IMR-90 (cell line): Measurements from ENCODE around the gene SSR2. TPM values are rescaled to one million over a fixed set of nuclear protein-coding genes. Genes with fewer than 3 reads are reported as not detected.

Experiments used
- ATAC-seq: fragments of 200-7000 bp; cut with Tn5 transposase; 2 replicates; pipeline ENCODE4 v1.9.1; 2020; ENCODE audit warnings: low read depth, mild to moderate bottlenecking, moderate library complexity
- BruUV-seq: library from RNA; stranded (reverse); fragments of 400-500 nt; replicated peaks from 2 replicates; lab custom pipeline; 2021; lab: Mats Ljungman, UMichigan
- CTCF ChIA-PET: fragments of 300-600 bp; formaldehyde crosslinking; extraction: SDS; loops from one replicate; lab custom pipeline; 2021; ENCODE audit warnings: antibody characterized with exemption; lab: Yijun Ruan, JAX
- POLR2A ChIA-PET: fragments of 300-600 bp; sonication (Branson Sonifier 250); formaldehyde crosslinking; loops from one replicate; lab custom pipeline; 2022; ENCODE audit warnings: antibody characterized with exemption; ENCODE audit not compliant: unreplicated experiment; lab: Charles Lee
- DNase-seq: peaks from one replicate; pipeline ENCODE4 v3.0.0; 2013
- H2AFZ ChIP-seq: replicated peaks from 2 replicates; pipeline ENCODE3; 2013; ENCODE audit warnings: low read length, mild to moderate bottlenecking; ENCODE audit not compliant: poor library complexity
- H2AK5ac ChIP-seq: 2 replicates; pipeline ENCODE4 v1.6.1; 2013; ENCODE audit warnings: low read depth, low read length, inconsistent platforms
- H2AK9ac ChIP-seq: replicated peaks from 2 replicates; pipeline ENCODE3; 2013; ENCODE audit warnings: mild to moderate bottlenecking, low read depth, low read length, moderate library complexity; ENCODE audit not compliant: poor library complexity
- H2BK120ac ChIP-seq: 2 replicates; pipeline ENCODE4 v1.6.1; 2013; ENCODE audit warnings: low read depth, low read length, inconsistent platforms
- H2BK15ac ChIP-seq: 3 replicates; pipeline ENCODE4 v1.6.1; 2013; ENCODE audit warnings: low read depth, low read length, inconsistent platforms
- H2BK20ac ChIP-seq: 2 replicates; pipeline ENCODE4 v1.6.1; 2013; ENCODE audit warnings: low read depth, mild to moderate bottlenecking, inconsistent platforms, low read length, moderate library complexity
- H2BK5ac ChIP-seq: 2 replicates; pipeline ENCODE4 v1.6.1; 2013; ENCODE audit warnings: mild to moderate bottlenecking, low read depth, low read length, inconsistent platforms; ENCODE audit not compliant: poor library complexity, severe bottlenecking
- H3K14ac ChIP-seq: replicated peaks from 2 replicates; pipeline ENCODE4 v1.6.1; 2013; ENCODE audit warnings: low read depth, low read length, inconsistent platforms
- H3K18ac ChIP-seq: 2 replicates; pipeline ENCODE4 v1.6.1; 2013; ENCODE audit warnings: low read depth, low read length, control low read depth
- H3K23ac ChIP-seq: 2 replicates; pipeline ENCODE4 v1.6.1; 2013; ENCODE audit warnings: low read depth, low read length, inconsistent platforms
- H3K27ac ChIP-seq: 2 replicates; pipeline ENCODE4 v1.5.1; 2013; ENCODE audit warnings: mild to moderate bottlenecking, control low read depth, low read length; ENCODE audit not compliant: insufficient read depth
- H3K27me3 ChIP-seq: 2 replicates; pipeline ENCODE4 v1.6.1; 2013; ENCODE audit warnings: low read length; ENCODE audit not compliant: control insufficient read depth, insufficient read depth
- H3K36me3 ChIP-seq: 2 replicates; pipeline ENCODE4 v1.6.1; 2013; ENCODE audit warnings: low read length, mixed read lengths; ENCODE audit not compliant: control insufficient read depth, insufficient read depth
- H3K4ac ChIP-seq: 2 replicates; pipeline ENCODE4 v1.6.1; 2013; ENCODE audit warnings: low read depth, low read length, inconsistent platforms
- H3K4me1 ChIP-seq: 2 replicates; pipeline ENCODE4 v1.6.1; 2013; ENCODE audit warnings: low read length, mixed read lengths; ENCODE audit not compliant: control insufficient read depth, insufficient read depth
- H3K4me2 ChIP-seq: 2 replicates; pipeline ENCODE4 v1.6.1; 2013; ENCODE audit warnings: low read depth, mild to moderate bottlenecking, control low read depth, low read length, moderate library complexity
- H3K4me3 ChIP-seq: 2 replicates; pipeline ENCODE4 v1.5.1; 2013; ENCODE audit warnings: low read depth, mild to moderate bottlenecking, control low read depth, low read length, moderate library complexity; ENCODE audit not compliant: insufficient read depth
- H3K56ac ChIP-seq: 2 replicates; pipeline ENCODE4 v1.6.1; 2013; ENCODE audit warnings: low read length, inconsistent platforms; ENCODE audit not compliant: insufficient read depth; ENCODE audit errors: extremely low read depth
- H3K79me1 ChIP-seq, 2 experiments: 2 replicates each; pipeline ENCODE4 v1.6.1; 2013; ENCODE audit warnings: low read length in 2 of 2, inconsistent platforms in 1 of 2, low read depth in 1 of 2
- H3K9ac ChIP-seq: 2 replicates; pipeline ENCODE4 v1.6.1; 2013; ENCODE audit warnings: low read depth, low read length, control low read depth
- H3K9me1 ChIP-seq: 2 replicates; pipeline ENCODE4 v1.6.1; 2013; ENCODE audit warnings: low read length, inconsistent platforms; ENCODE audit not compliant: insufficient read depth
- H3K9me3 ChIP-seq: 2 replicates; pipeline ENCODE4 v1.6.1; 2013; ENCODE audit warnings: low read length; ENCODE audit not compliant: control insufficient read depth, insufficient read depth
- H4K20me1 ChIP-seq: 2 replicates; pipeline ENCODE4 v1.6.1; 2013; ENCODE audit warnings: low read length, inconsistent platforms; ENCODE audit not compliant: insufficient read depth
- H4K5ac ChIP-seq: 2 replicates; pipeline ENCODE4 v1.6.1; 2013; ENCODE audit warnings: mild to moderate bottlenecking, low read depth, low read length, control low read depth
- H4K8ac ChIP-seq, 2 experiments: 2 replicates each; pipeline ENCODE4 v1.6.1; 2013; ENCODE audit warnings: low read depth in 2 of 2, low read length in 2 of 2, control low read depth in 1 of 2, inconsistent platforms in 1 of 2
- H4K91ac ChIP-seq: 2 replicates; pipeline ENCODE4 v1.6.1; 2013; ENCODE audit warnings: low read depth, low read length, inconsistent platforms; ENCODE audit not compliant: insufficient read depth
- BHLHE40 ChIP-seq: fragments of 150-350 bp; IDR thresholded peaks from 2 replicates; pipeline ENCODE4 v1.6.1; 2016; ENCODE audit warnings: mild to moderate bottlenecking, low read depth, low read length
- CEBPB ChIP-seq: IDR thresholded peaks from 2 replicates; pipeline ENCODE4 v1.6.1; 2012; ENCODE audit warnings: low read depth, low read length, improper control_type of control experiment
- CHD1 ChIP-seq: IDR thresholded peaks from 2 replicates; pipeline ENCODE4 v1.6.1; 2012; ENCODE audit warnings: low read depth, low read length, improper control_type of control experiment
- FOS ChIP-seq: fragments of 150-350 bp; IDR thresholded peaks from 2 replicates; pipeline ENCODE4 v1.6.1; 2016; ENCODE audit warnings: low read depth, low read length
- MAFK ChIP-seq: IDR thresholded peaks from 2 replicates; pipeline ENCODE4 v1.6.1; 2012; ENCODE audit warnings: low read depth, low read length, improper control_type of control experiment
- MAZ ChIP-seq: IDR thresholded peaks from 2 replicates; pipeline ENCODE4 v1.6.1; 2012; ENCODE audit warnings: low read depth, mild to moderate bottlenecking, low read length, improper control_type of control experiment, moderate library complexity, borderline replicate concordance
- MXI1 ChIP-seq: IDR thresholded peaks from 2 replicates; pipeline ENCODE4 v1.6.1; 2012; ENCODE audit warnings: low read depth, mild to moderate bottlenecking, low read length, moderate library complexity, borderline replicate concordance
- POLR2A ChIP-seq: IDR thresholded peaks from 2 replicates; pipeline ENCODE4 v1.6.1; 2012; ENCODE audit warnings: mild to moderate bottlenecking, low read depth, low read length
- RAD21 ChIP-seq: IDR thresholded peaks from 2 replicates; pipeline ENCODE4 v1.6.1; 2012; ENCODE audit warnings: low read length, improper control_type of control experiment
- RCOR1 ChIP-seq: IDR thresholded peaks from 2 replicates; pipeline ENCODE4 v1.6.1; 2012; ENCODE audit warnings: mild to moderate bottlenecking, low read length, improper control_type of control experiment; ENCODE audit not compliant: insufficient replicate concordance
- RFX5 ChIP-seq: IDR thresholded peaks from 2 replicates; pipeline ENCODE4 v1.8.0; 2012; ENCODE audit warnings: low read depth, mild to moderate bottlenecking, low read length, moderate library complexity
- SMC3 ChIP-seq: fragments of 150-350 bp; IDR thresholded peaks from 2 replicates; pipeline ENCODE4 v1.6.1; 2016; ENCODE audit warnings: low read depth, mild to moderate bottlenecking, antibody characterized with exemption, low read length, moderate library complexity
- WGBS, 2 experiments: methylation state at CpG; one replicate each; pipeline versions ENCODE4 v1.1.5 to v1.1.7; 2013; ENCODE audit warnings: missing lambda C conversion rate in 2 of 2; ENCODE audit not compliant: insufficient read length in 1 of 2; ENCODE audit errors: extremely low coverage in 2 of 2; 5-methylcytosine and 5-hydroxymethylcytosine counted together
- dilution Hi-C: fragments of 300-500 bp; cut with HindIII; formaldehyde crosslinking; loops from one replicate; pipeline ENCODE4 v1.14.3; 2018; ENCODE audit warnings: low sequenced_read_pairs; ENCODE audit not compliant: unreplicated experiment
- in situ Hi-C: fragments of 300-500 bp; cut with MboI; formaldehyde crosslinking; loops from 3 replicates; pipeline ENCODE4 v1.14.3; 2019; ENCODE audit warnings: low sequenced_read_pairs, inconsistent platforms, mixed read lengths
- intact Hi-C: fragments of 100-400 bp; cut with micrococcal nuclease; formaldehyde crosslinking; loops from 2 replicates; pipeline ENCODE4 v1.10.0; 2022
- polyA plus RNA-seq, 3 experiments: library from polyadenylated mRNA; depleted of rRNA; stranded (reverse); fragments of >200 nt; gene quantifications; 2 replicates each; pipeline ENCODE4 v1.2.3, GENCODE V29; 2012; ENCODE audit warnings: low replicate concordance in 1 of 3
- total RNA-seq: library from RNA; depleted of rRNA; stranded (reverse); fragments of >200 nt; gene quantifications from 2 replicates; pipeline ENCODE4 v1.2.3, GENCODE V29; 2012
- TF ChIP-seq, protein P1 (sequence below): fragments of 150-350 bp; IDR thresholded peaks from 2 replicates; pipeline ENCODE4 v1.6.1; 2016; ENCODE audit warnings: low read depth, mild to moderate bottlenecking, low read length, moderate library complexity, borderline replicate concordance
- TF ChIP-seq, protein P2 (sequence below): conservative IDR thresholded peaks from 2 replicates; pipeline ENCODE4 v1.5.1; 2012; ENCODE audit warnings: mild to moderate bottlenecking, low read depth, low read length, improper control_type of control experiment

Gene SSR2
- total and polyA plus RNA-seq, 2 of the 4 experiments (the other 2 are of a cell fraction): 553 to 1,264 TPM

DNA sequence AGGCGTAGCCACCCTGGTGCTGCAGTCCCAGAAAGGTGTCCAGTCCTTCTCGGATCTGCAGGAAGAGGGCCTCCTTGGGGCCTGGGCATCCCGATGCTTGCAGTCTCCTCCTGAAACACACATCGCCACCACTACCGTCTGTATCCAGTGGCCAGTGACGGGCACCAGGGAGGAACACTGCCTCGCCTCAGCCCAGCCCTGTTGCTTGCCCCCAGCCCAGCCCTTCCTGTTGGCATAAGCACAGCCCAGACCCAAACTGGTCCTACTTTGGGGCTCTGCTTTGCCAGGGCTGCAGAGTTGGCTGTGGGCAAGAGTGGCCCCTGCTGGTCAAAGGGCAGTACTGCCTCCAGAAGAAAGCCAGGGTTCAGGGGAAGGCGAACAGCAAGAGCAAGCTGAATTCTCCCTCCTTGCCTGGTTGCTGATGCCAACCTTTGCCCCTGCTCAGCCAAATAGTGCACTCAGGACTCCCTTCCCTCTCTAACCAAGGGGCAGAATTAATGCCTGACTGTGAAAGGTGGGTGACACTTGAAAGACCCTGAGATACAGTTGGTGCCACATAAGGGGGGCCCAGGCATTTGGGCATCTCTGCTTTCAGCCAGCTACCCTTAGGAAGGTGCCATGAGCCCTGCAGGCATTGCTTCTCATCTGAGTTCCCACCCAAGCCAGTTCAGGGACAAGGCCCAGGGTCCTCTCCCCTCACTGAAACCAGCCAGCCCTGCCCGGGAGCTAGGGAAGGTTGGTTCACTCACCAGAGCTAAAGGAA is 31.3 kb downstream of the SSR2 start:
- no peak overlapping the region for H2BK5ac ChIP-seq
- peak overlapping the region; percentile 91 for H4K91ac ChIP-seq
- H2BK20ac ChIP-seq: peak overlapping the region; percentile 83
- intact Hi-C loops: loop anchor here (1.0 kb wide), 2 partner anchors 27 to 51 kb away; no protein-coding TSS in a partner anchor
- H2BK15ac ChIP-seq: peak overlapping the region; percentile 78; the same call in 1 of the 3 replicates
- dilution Hi-C loops: no loop called here
- H3K18ac ChIP-seq: no peak overlapping the region; the same call in 1 of the 2 replicates
- peak overlapping the region; percentile 17 to 91; a peak in 2 of 4 replicates for H4K8ac ChIP-seq
- no peaks in the 10 kb centered on the region for H3K27me3 ChIP-seq
- peak overlapping the region; percentile 80 for H2AK9ac ChIP-seq
- H3K56ac ChIP-seq: no peak overlapping the region
- H3K27ac ChIP-seq: peak overlapping the region; percentile 8; the same call in 1 of the 2 replicates
- peaks cover 0 to 7% of the 10 kb centered on the region in 2 experiments; a peak in 1 of 4 replicates for H3K79me1 ChIP-seq
- in situ Hi-C loops: loop anchor here (5.0 kb wide), 1 partner anchor 52 kb away; no protein-coding TSS in a partner anchor
- H2AK5ac ChIP-seq: peak overlapping the region; percentile 84
- no peak overlapping the region for H3K4me3 ChIP-seq
- H3K4me2 ChIP-seq: peak overlapping the region; percentile 35; the same call in 1 of the 2 replicates
- H2AFZ ChIP-seq: peak overlapping the region; percentile 96
- POLR2A ChIA-PET: interaction anchor here (0.6 kb wide), 1 partner anchor 21 kb away, joined by 3 read pairs; no protein-coding TSS in a partner anchor
- H3K36me3 ChIP-seq: no peaks in the 10 kb centered on the region
- H2BK120ac ChIP-seq: peak overlapping the region; percentile 92
- peak overlapping the region; percentile 73; the same call in 1 of the 2 replicates for H4K5ac ChIP-seq
- CTCF ChIA-PET: interaction anchor here (0.6 to 1.3 kb wide), 11 partner anchors 8 to 67 kb away, joined by 3 to 11 read pairs (median 4); partner anchors contain the start of genes KHDC4 and SSR2
- H3K14ac ChIP-seq: peak overlapping the region; percentile 77
- 20% methylated on average over 6 of the region's 9 CpGs; no CpG with 5 or more reads in 1 of the 2 experiments for WGBS, 2 experiments
- no peaks in the 10 kb centered on the region for H4K20me1 ChIP-seq
- no peaks in the 10 kb centered on the region for H3K9me3 ChIP-seq
- DNase-seq (peak; percentile 61), ATAC-seq (peak; percentile 98)
- BruUV-seq: no TSS peak
- H3K23ac ChIP-seq: peak overlapping the region; percentile 13; the same call in 1 of the 2 replicates
- H3K4me1 ChIP-seq: peaks cover 10% of the 10 kb centered on the region
- H3K9ac ChIP-seq: peak overlapping the region; percentile 16
- peak overlapping the region; percentile 89 for H3K4ac ChIP-seq
- peaks cover 2% of the 10 kb centered on the region; the same call in 1 of the 2 replicates for H3K9me1 ChIP-seq
- TF ChIP-seq MXI1 (no peak), RAD21 (peak; percentile 98), POLR2A (peak; percentile 57; the same call in 1 of the 2 replicates), BHLHE40 (no peak), CEBPB (no peak), CHD1 (no peak), MAZ (no peak), RFX5 (no peak), FOS (no peak), MAFK (no peak), SMC3 (peak; percentile 89), RCOR1 (no peak)
- TF ChIP-seq, protein P1, sequence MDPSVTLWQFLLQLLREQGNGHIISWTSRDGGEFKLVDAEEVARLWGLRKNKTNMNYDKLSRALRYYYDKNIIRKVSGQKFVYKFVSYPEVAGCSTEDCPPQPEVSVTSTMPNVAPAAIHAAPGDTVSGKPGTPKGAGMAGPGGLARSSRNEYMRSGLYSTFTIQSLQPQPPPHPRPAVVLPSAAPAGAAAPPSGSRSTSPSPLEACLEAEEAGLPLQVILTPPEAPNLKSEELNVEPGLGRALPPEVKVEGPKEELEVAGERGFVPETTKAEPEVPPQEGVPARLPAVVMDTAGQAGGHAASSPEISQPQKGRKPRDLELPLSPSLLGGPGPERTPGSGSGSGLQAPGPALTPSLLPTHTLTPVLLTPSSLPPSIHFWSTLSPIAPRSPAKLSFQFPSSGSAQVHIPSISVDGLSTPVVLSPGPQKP: no peak
- TF ChIP-seq, protein P2, sequence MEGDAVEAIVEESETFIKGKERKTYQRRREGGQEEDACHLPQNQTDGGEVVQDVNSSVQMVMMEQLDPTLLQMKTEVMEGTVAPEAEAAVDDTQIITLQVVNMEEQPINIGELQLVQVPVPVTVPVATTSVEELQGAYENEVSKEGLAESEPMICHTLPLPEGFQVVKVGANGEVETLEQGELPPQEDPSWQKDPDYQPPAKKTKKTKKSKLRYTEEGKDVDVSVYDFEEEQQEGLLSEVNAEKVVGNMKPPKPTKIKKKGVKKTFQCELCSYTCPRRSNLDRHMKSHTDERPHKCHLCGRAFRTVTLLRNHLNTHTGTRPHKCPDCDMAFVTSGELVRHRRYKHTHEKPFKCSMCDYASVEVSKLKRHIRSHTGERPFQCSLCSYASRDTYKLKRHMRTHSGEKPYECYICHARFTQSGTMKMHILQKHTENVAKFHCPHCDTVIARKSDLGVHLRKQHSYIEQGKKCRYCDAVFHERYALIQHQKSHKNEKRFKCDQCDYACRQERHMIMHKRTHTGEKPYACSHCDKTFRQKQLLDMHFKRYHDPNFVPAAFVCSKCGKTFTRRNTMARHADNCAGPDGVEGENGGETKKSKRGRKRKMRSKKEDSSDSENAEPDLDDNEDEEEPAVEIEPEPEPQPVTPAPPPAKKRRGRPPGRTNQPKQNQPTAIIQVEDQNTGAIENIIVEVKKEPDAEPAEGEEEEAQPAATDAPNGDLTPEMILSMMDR: peak; percentile 95
